NK-92 treated with Interleukin-12 subunit alpha and Interleukin-12 subunit beta, amount 100 ng/mL, for 24 hours (cell line): ENCODE data around the gene PRDM12.

ENCODE experiments used
- DNase-seq: peaks from one replicate; lab custom pipeline; 2025; lab: John Stamatoyannopoulos, UW

The PRDM12 gene

GRCh38 chr9:130635721-130636647 lies 28.4 kb upstream of the PRDM12 start:
- no peak for DNase-seq

DNA sequence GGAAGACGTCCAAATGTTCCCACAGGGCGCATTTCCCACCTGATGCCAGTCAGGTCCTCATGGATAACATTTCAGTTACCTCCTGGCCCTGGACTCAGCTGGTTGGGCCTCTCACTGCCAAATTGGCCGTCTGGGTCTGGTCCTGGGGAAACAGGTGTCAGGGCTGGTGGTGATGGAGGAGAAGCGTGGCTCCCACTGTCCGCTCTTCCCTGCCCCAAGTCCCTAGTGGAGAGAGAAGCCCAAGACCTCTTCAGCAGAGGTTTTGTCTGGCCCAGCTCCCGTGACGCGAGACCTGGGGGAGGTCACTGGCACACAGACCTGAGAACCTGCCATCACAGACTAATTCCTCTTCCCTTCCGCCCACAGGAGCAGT lies 27.8 kb upstream of the PRDM12 start:
- no peak for DNase-seq

- DNase-seq, result no peak
These were observed 25.9 kb upstream of the PRDM12 start for GRCh38 chr9:130638284-130639123.

DNA sequence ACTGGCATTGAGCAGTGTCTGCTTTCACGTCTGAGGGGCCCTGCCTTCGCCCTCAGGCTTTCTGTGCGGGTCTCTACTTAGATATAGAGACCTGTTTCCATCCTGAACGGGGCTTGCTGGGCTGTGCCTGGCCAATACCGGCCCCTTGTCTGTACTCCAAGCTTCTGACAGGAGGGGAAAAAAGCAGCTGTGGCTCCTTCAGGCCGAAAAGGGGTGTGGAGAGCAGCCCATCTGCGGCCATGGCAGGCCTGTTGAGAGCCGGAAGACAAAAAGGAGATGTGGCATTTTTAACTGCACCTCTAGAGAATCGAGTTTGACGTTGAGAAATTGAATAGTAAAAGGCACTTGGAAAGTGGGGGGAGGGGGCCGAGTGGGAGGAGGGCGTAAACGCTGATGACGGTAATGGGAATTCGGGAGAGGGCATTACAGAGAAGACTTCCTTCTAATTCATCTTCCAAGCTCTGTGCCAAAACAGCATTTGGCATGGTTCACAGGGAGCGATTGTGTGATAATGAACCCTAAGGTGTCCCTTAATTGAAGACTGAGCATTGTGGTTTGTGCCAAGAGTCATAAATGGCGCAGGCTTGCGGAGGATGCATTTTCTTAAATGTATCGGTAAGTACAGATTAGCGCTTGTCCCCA lies 25.1 kb upstream of the PRDM12 start:
- no peak for DNase-seq

DNA sequence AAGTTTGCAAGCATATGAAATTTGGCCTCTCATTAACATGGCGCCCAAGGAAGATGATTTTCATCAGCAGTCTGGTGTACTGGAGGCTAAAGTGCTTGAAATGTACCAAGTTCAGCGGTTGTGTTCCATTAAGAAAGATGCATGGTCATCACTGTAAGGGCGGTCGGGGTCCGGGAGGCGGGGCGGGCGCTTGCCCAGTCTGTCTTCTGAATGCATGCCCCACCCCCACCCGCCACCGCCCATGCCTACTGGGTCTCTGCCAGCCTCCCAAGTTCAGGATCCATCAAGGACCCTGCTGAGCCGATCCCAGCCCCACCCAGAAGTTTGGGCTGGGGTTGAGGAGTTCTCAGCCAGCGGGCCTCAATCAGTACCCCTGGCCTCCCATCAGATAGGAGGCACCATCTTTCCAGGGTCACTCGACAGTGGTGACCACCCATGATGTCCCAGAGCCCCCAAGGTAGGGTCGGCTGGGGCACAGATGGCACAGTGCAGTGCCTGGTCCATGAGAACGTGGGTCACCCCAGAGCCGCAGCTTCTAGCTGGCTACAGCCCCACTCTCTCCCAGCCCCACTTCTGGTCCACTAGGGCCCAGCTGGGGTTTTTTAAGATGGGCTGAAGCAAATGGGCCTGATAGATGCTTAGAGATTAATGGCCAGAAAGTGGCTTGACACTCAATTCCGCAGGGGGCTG lies 24.4 kb upstream of the PRDM12 start:
- no peak for DNase-seq

GRCh38 chr9:130640681-130641080 lies 23.7 kb upstream of the PRDM12 start:
- DNase-seq, result no peak

DNA sequence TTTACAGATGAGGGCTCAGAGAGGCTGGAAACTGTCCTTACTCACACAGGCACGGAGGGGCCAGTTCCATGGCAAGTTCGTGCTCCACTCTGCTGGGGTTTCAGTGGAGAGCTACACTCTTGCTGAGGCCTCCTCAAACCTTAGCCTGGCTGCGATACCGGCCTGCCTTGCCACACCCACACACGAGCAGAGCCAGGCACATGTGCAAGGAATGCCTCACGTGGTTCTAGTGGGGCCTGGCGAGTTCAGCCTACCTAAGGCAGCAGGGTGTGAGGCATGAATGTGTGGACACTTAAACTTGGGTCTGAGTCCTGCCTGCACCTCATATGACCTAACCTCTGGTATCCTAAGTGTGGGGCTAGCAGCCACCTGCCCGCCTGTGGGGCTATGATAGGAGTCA lies 21.5 kb upstream of the PRDM12 start:
- DNase-seq, result no peak

DNA sequence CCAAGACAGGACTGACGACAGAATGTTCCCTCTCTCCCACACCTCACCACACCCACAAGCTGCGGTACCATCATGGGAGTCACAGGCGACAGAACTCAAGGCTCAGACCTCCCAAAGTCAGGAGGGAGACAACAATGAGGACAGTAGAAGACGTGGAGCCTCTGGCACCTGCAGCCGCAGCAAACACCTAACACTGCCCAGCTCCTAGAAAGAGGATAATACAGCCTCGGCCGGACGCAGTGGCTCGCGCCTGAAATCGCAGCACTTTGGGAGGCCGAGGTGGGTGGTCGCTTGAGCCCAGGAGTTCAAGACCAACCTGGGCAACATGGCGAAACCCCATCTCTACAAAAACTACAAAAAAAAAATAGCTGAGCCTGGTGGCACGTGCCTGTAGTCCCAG lies 13.2 kb upstream of the PRDM12 start:
- no peak for DNase-seq

GRCh38 chr9:130651752-130652151 lies 12.6 kb upstream of the PRDM12 start:
- no peak for DNase-seq

DNA sequence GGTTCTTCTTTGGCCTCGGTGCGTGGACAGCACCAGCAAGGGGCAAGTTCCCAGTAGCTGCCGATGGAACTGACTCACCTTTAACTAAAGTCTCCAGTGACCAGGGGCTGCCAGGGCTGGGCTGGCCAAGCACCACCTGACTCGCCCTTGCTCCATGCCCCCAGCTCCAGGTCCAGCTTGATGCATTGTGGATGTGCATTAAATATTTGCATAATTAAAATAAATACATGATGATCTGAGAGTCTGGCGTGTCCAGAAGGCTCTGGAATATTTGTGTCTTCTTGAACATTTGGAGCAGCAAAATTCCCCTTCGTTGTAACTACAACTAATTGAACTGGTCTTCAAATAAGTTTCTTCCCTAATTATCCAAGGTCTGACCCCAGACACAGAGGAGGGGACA lies 9.5 kb upstream of the PRDM12 start:
- no peak for DNase-seq

DNA sequence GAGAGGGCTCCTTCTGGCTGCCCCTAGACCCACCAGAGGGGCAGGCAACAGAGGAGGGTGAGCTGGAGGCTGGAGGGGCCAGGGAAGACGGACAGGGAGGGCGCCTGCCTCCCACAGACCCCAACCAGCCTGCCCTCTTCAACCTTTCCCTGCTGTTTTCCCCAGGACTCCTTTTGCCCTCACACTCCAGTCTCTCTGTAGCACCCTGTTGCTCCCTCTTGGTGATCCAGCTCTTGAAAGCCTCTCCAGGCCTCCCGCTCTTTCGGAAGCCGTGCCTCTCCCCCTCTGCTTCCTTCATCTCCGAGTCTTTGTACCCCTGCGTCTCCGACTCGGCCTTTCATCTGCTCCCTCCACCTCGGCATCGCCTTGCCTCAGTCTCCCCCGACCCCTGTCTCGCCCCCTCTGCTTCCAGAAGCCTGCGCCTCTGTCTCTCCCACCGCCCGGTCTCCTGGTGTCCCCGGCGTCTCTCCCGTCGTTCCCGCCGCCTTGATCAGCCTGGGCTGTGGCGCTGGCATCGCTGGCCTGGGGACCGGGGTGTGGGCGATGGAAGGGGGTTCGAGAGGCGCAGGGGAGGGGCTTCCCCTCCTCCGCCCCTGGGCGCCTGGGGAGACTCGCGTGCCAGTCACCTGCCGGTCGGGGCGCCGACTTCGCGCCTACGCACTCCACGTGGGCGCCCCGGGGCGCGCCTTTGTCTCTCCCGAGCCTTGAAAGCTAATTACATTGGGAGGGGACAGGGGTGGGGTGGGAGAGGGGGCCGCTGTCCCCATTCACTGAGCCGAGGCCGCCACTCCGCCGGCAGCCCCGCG lies 5.3 kb upstream of the PRDM12 start:
- DNase-seq, result no peak

DNA sequence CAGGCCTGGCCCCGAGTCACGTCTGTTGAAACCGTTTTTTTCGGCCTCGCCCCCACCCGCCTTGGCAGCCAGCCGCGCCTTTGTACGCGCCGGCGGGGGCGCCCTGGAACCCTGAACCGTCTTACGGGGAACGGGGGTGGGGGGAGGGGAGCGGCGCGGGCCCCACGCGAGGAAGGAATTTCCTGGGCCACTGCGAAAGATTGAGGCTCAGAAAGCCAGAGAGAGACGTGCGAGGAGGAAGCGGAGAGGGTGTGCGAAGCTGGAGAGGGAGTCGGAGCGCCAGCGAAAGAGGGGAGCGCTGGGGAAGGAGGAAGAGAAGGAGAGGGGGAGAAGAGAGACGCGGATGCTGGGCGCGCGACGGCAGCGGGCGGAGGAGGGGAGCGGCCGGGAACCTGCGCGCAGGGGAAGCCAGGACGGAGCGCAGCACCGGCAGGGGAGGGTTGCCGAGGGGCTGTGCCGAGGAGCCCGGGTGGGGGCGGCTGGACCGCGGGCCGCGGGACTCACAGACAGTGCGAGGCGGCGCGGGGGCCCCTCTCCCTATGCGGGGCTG lies 4.6 kb upstream of the PRDM12 start:
- DNase-seq, result no peak

DNA sequence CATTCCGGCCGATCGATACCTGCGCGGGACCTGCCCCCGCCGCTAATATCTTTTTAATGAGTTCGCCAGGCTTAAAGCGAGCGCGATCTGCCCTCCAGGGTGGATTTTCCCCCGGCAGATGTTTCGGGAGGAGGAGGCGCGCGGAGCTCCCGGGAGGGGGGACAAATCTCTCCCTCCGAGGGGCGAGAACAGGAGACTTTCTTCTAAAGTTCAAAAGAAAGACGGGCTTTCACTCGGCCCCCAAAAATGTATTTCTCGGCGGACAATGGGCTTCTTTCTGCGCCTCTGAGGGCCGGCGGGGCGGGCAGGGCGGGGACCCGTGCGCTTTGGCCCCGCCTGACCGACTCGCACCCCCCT lies 4.1 kb upstream of the PRDM12 start:
- DNase-seq, result no peak

GRCh38 chr9:130660683-130661450 lies 3.5 kb upstream of the PRDM12 start:
- no peak for DNase-seq

DNA sequence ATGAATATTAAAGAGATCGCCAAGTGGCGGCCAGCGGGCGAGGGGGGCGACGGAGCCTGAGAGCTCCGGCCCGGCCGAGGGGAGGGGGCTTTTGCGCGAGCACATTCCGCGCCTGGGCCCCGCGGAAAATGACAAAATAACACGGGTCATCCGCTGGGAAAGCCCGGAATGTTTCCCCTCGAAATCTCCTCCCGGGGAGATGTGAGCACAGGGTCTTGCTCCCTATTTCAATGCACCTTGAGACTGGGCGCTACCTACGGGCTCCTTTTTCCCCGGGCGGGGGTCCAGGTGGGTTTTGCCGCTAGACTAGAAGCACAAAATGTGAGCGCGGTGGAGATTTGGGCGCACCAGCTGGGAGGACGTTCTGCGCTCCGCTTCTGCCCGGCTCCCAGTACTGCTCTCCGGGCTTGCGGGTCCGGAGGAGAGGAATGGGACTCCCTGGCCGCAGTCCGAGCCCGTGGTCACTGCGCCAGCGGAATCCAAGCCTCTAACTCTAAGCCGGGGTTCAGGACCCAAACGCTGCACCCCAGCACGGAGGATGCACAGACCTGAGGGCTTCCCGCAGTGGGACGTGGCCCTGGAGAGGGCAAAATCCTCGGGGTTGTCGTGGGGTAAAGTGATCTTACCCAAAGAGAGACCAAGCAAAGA lies 2.8 kb upstream of the PRDM12 start:
- DNase-seq, result no peak

GRCh38 chr9:130662099-130662969 lies 2.1 kb upstream of the PRDM12 start:
- DNase-seq, result no peak

DNA sequence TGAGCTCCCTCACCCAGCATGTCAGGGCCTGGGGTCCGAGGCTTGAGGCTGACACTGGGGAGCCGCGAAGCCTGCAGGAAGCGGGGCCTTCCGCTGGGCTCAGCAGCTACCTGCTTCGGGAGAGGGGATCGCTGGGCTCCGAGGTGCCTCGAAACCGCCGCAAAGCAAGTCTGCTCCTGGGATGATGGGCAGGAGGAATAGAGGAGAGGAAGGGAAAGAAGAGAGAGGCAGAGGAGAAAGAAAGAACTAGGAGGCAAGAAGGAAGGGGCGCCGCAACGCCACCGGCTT lies 1.5 kb upstream of the PRDM12 start:
- no peak for DNase-seq

DNA sequence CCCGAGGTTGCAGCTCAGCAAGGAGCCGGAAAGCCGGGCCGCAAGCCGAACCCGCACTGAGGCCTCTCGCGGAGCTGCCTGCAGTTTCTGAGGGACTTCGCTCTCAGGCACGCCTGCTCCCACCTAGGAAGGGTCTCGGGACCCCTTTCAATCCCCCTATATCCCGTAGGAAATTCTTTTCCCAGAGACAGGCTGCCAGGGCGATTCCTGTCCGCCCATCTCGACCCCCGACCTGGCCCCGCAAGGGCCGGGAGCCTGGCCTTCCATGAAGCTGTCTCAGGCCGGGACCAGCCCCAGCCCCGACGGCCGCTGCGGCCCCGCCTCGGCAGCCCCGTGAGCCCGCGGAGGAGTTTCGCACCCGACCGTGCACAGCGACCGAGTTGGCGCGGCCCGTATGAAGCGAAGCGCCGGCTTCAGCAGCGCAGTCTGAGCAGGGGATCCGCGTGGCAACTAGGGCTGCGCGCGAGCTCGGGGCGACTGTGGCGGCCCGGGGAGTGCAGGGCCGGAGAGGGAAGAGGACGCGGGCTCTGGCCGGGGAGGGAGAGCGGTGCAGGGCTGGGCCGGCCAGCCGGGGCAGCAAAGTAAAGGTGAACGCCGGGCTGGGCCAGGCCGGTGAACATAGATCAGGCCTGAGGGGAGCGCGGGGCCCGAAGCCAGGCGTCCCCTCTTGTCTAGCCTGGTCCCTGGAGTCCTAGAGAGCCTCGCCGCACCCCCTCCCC lies 977 bp upstream of the PRDM12 start:
- DNase-seq, result no peak

- no peak for DNase-seq
These were observed 480 bp upstream of the PRDM12 start for GRCh38 chr9:130663977-130664250.
